H9 (cell line): Measurements from ENCODE around the gene ACP1. TPM values are rescaled to one million over a fixed set of nuclear protein-coding genes. Genes with fewer than 3 reads are reported as not detected.

Experiments
- DNase-seq: peaks from one replicate; pipeline ENCODE4 v3.0.0-alpha.2; 2017
- H2AFZ ChIP-seq: one replicate; pipeline ENCODE4 v1.6.1; 2013; ENCODE audit warnings: mild to moderate bottlenecking, low read length, control low read depth, moderate library complexity
- H2AK5ac ChIP-seq: 2 replicates; pipeline ENCODE4 v1.6.1; 2013; ENCODE audit warnings: low read length, control low read depth, mixed read lengths; ENCODE audit not compliant: insufficient read length
- H2BK120ac ChIP-seq: one replicate; pipeline ENCODE4 v1.6.1; 2013; ENCODE audit warnings: low read depth, mild to moderate bottlenecking, low read length, control low read depth, inconsistent platforms; ENCODE audit not compliant: poor library complexity, severe bottlenecking
- H2BK12ac ChIP-seq: 2 replicates; pipeline ENCODE4 v1.6.1; 2013; ENCODE audit warnings: low read length, control low read depth, mixed read lengths, low read depth; ENCODE audit not compliant: insufficient read length
- H2BK15ac ChIP-seq: 2 replicates; pipeline ENCODE4 v1.6.1; 2013; ENCODE audit warnings: low read depth, low read length, control low read depth
- H2BK20ac ChIP-seq: one replicate; pipeline ENCODE4 v1.6.1; 2013; ENCODE audit warnings: low read depth, mild to moderate bottlenecking, low read length, control low read depth, inconsistent platforms; ENCODE audit not compliant: poor library complexity, severe bottlenecking
- H2BK5ac ChIP-seq: 2 replicates; pipeline ENCODE4 v1.6.1; 2013; ENCODE audit warnings: low read length, control low read depth, mixed read lengths; ENCODE audit not compliant: insufficient read length
- H3K14ac ChIP-seq: 2 replicates; pipeline ENCODE4 v1.6.1; 2013; ENCODE audit warnings: low read length, control low read depth; ENCODE audit not compliant: insufficient read depth
- H3K18ac ChIP-seq: 2 replicates; pipeline ENCODE4 v1.6.1; 2013; ENCODE audit warnings: low read depth, mild to moderate bottlenecking, mixed read lengths, low read length, control low read depth; ENCODE audit not compliant: insufficient read length
- H3K23ac ChIP-seq: 2 replicates; pipeline ENCODE4 v1.6.1; 2013; ENCODE audit warnings: low read length, control low read depth, mixed read lengths, low read depth; ENCODE audit not compliant: insufficient read length
- H3K23me2 ChIP-seq: 2 replicates; pipeline ENCODE4 v1.6.1; 2013; ENCODE audit warnings: low read depth, mild to moderate bottlenecking, mixed read lengths, low read length, control low read depth; ENCODE audit not compliant: insufficient read length, poor library complexity, severe bottlenecking
- H3K27ac ChIP-seq: 2 replicates; pipeline ENCODE4 v1.5.1; 2013; ENCODE audit warnings: low read length, control low read depth, mixed read lengths, low read depth; ENCODE audit not compliant: insufficient read length
- H3K27me3 ChIP-seq: 2 replicates; pipeline ENCODE4 v1.6.1; 2013; ENCODE audit warnings: low read length, control low read depth, inconsistent platforms; ENCODE audit not compliant: insufficient read depth
- H3K4ac ChIP-seq: 2 replicates; pipeline ENCODE4 v1.6.1; 2013; ENCODE audit warnings: low read depth, mild to moderate bottlenecking, control low read depth, inconsistent platforms, low read length, moderate library complexity
- H3K4me1 ChIP-seq: 2 replicates; pipeline ENCODE4 v1.6.1; 2013; ENCODE audit warnings: low read length, control low read depth, inconsistent platforms; ENCODE audit not compliant: insufficient read depth
- H3K4me2 ChIP-seq: 2 replicates; pipeline ENCODE4 v1.6.1; 2013; ENCODE audit warnings: low read length, control low read depth, mixed read lengths; ENCODE audit not compliant: insufficient read length, insufficient read depth
- H3K56ac ChIP-seq: 2 replicates; pipeline ENCODE4 v1.6.1; 2013; ENCODE audit warnings: low read depth, mild to moderate bottlenecking, mixed read lengths, low read length, control low read depth; ENCODE audit not compliant: insufficient read length
- H3K79me1 ChIP-seq: 2 replicates; pipeline ENCODE4 v1.6.1; 2013; ENCODE audit warnings: low read depth, mild to moderate bottlenecking, moderate library complexity, low read length, control low read depth, inconsistent platforms; ENCODE audit not compliant: insufficient read depth, poor library complexity, severe bottlenecking
- H3K79me2 ChIP-seq: 2 replicates; pipeline ENCODE4 v1.6.1; 2013; ENCODE audit warnings: low read length, control low read depth, inconsistent platforms; ENCODE audit not compliant: insufficient read depth
- H3K9ac ChIP-seq: 2 replicates; pipeline ENCODE4 v1.6.1; 2013; ENCODE audit warnings: low read length, control low read depth, mixed read lengths; ENCODE audit not compliant: insufficient read length; ENCODE audit errors: extremely low read depth
- H3K9me3 ChIP-seq: one replicate; pipeline ENCODE4 v1.6.1; 2013; ENCODE audit warnings: low read depth, low read length, inconsistent platforms; ENCODE audit not compliant: control insufficient read depth
- H3T11ph ChIP-seq: one replicate; pipeline ENCODE4 v1.6.1; 2013; ENCODE audit warnings: mild to moderate bottlenecking, low read length, control low read depth, inconsistent platforms
- H4K20me1 ChIP-seq: one replicate; pipeline ENCODE4 v1.6.1; 2013; ENCODE audit not compliant: control insufficient read depth, insufficient read length, insufficient read depth
- H4K5ac ChIP-seq: 2 replicates; pipeline ENCODE4 v1.6.1; 2013; ENCODE audit warnings: low read depth, mild to moderate bottlenecking, mixed read lengths, low read length, control low read depth; ENCODE audit not compliant: insufficient read length
- H4K8ac ChIP-seq: replicated peaks from 2 replicates; pipeline ENCODE4 v1.6.1; 2013; ENCODE audit warnings: low read length, control low read depth, mixed read lengths, low read depth; ENCODE audit not compliant: insufficient read length
- H4K91ac ChIP-seq: 2 replicates; pipeline ENCODE4 v1.6.1; 2013; ENCODE audit warnings: low read depth, mild to moderate bottlenecking, moderate library complexity, mixed read lengths, low read length, control low read depth; ENCODE audit not compliant: insufficient read length
- H3K27ac Mint-ChIP-seq, 3 experiments: 2 replicates in 2 of 3; 3 replicates in 1 of 3; pipeline ENCODE4 v1.8.0; 2020 to 2021; ENCODE audit warnings: mixed read lengths in 3 of 3, mild to moderate bottlenecking in 1 of 3, moderate library complexity in 1 of 3
- H3K27me3 Mint-ChIP-seq: 2 replicates; pipeline ENCODE4 v1.8.0; 2021; ENCODE audit warnings: low read depth, mild to moderate bottlenecking, moderate library complexity, mixed read lengths
- H3K36me3 Mint-ChIP-seq, 3 experiments: 2 replicates in 2 of 3; 3 replicates in 1 of 3; pipeline ENCODE4 v1.8.0; 2020 to 2021; ENCODE audit warnings: low read depth in 3 of 3, mixed read lengths in 3 of 3; ENCODE audit not compliant: insufficient read depth in 1 of 3
- H3K4me1 Mint-ChIP-seq, 2 experiments: 2 replicates each; pipeline ENCODE4 v1.8.0; 2020; ENCODE audit warnings: mixed read lengths in 2 of 2
- H3K4me3 Mint-ChIP-seq, 2 experiments: 2 replicates in 1 of 2; 3 replicates in 1 of 2; pipeline ENCODE4 v1.8.0; 2020 to 2021; ENCODE audit warnings: mild to moderate bottlenecking in 2 of 2, mixed read lengths in 2 of 2, moderate library complexity in 1 of 2
- H3K9me3 Mint-ChIP-seq, 2 experiments: 2 replicates in 1 of 2; 3 replicates in 1 of 2; pipeline ENCODE4 v1.8.0; 2020; ENCODE audit warnings: mild to moderate bottlenecking in 2 of 2, mixed read lengths in 2 of 2, moderate library complexity in 1 of 2
- CTCF ChIP-seq: fragments of 200-600 bp; sonication (generic); conservative IDR thresholded peaks from 3 replicates; pipeline ENCODE4 v1.8.0; 2021; ENCODE audit warnings: antibody characterized with exemption, mild to moderate bottlenecking
- WGBS: extraction: QIAGEN DNeasy Blood & Tissue Kit; methylation state at CpG from one replicate; pipeline ENCODE4 v1.1.7; 2013; ENCODE audit warnings: missing lambda C conversion rate, low lambda C conversion rate, mixed read lengths; ENCODE audit not compliant: insufficient read length; ENCODE audit errors: extremely low coverage; 5-methylcytosine and 5-hydroxymethylcytosine counted together
- total RNA-seq: library from RNA; stranded (reverse); gene quantifications from 2 replicates; pipeline ENCODE4 v1.2.1, GENCODE V29; 2021

Gene ACP1
- total RNA-seq, 1 experiment from 2014 or later = 143 TPM

GRCh38 chr2:285531-285930 lies 20.8 kb downstream of the ACP1 start:
- Mint-ChIP-seq H3K4me3 (no peak overlapping the region), H3K4me1 (peaks cover 40 to 43% of the 10 kb centered on the region in 2 experiments), H3K27me3 (peaks cover 51% of the 10 kb centered on the region), H3K9me3 (no peaks in the 10 kb centered on the region), H3K27ac (no peak overlapping the region), H3K36me3 (peaks cover 13 to 17% (median 15%) of the 10 kb centered on the region in 3 experiments)
- Histone ChIP-seq H3K9ac (no peak overlapping the region), H4K8ac (no peak overlapping the region), H2BK5ac (no peak overlapping the region), H2BK15ac (no peak overlapping the region), H3K79me2 (no peaks in the 10 kb centered on the region), H2AFZ (no peak overlapping the region), H3K27me3 (peaks cover 8% of the 10 kb centered on the region; the same call in 1 of the 2 replicates), H3K4me1 (peaks cover 16% of the 10 kb centered on the region), H3K23ac (no peak overlapping the region), H3K14ac (no peak overlapping the region), H4K5ac (no peak overlapping the region), H4K20me1 (no peaks in the 10 kb centered on the region), H3K79me1 (no peaks in the 10 kb centered on the region), H3K9me3 (no peaks in the 10 kb centered on the region), H4K91ac (no peak overlapping the region), H2AK5ac (no peak overlapping the region), H3K27ac (no peak overlapping the region), H2BK20ac (no peak overlapping the region), H3K18ac (no peak overlapping the region), H3K4ac (no peak overlapping the region), H3K56ac (no peak overlapping the region), H2BK12ac (no peak overlapping the region), H3T11ph (no peak overlapping the region), H3K4me2 (no peak overlapping the region), H2BK120ac (no peak overlapping the region), H3K23me2 (peaks cover 18% of the 10 kb centered on the region)
- DNase-seq = no peak
- no CpG with 5 or more reads among the region's 1 CpG for WGBS
- no peak for TF ChIP-seq CTCF
